Esophagus muscularis mucosa (tissue), 4 donors: ENCODE data around the gene PECR. TPM values are rescaled to one million over a fixed set of nuclear protein-coding genes. Genes with fewer than 3 reads are reported as not detected.

Experiments
- DNase-seq: peaks from one replicate; pipeline ENCODE4 v3.0.0-alpha.2; 2017; ENCODE audit errors: extremely low spot score
- H3K27ac ChIP-seq, 4 donors: fragments of 200-600 bp; sonication (generic); replicated peaks in 1 of 4; 1 replicate in 3 of 4; 2 replicates in 1 of 4; pipeline ENCODE4 v1.5.1; 2016 to 2019; ENCODE audit warnings: mild to moderate bottlenecking in 1 of 4
- H3K27me3 ChIP-seq, 4 donors: fragments of 200-600 bp; sonication (generic); one replicate each; pipeline versions ENCODE4 v1.5.1 to v1.6.0; 2016 to 2019
- H3K36me3 ChIP-seq, 4 donors: fragments of 200-600 bp; sonication (generic); one replicate each; pipeline ENCODE4 v1.5.1; 2016 to 2019
- H3K4me1 ChIP-seq, 4 donors: fragments of 200-600 bp; sonication (generic); one replicate each; pipeline ENCODE4 v1.5.1; 2016 to 2019
- H3K4me3 ChIP-seq, 4 donors: fragments of 200-600 bp; sonication (generic); 1 replicate in 2 of 4; 2 replicates in 2 of 4; pipeline ENCODE4 v1.5.1; 2016 to 2019; ENCODE audit warnings: mild to moderate bottlenecking in 4 of 4, moderate library complexity in 1 of 4
- H3K9me3 ChIP-seq, 4 donors: fragments of 200-600 bp; sonication (generic); 1 replicate in 3 of 4; 2 replicates in 1 of 4; pipeline ENCODE4 v1.5.1; 2016 to 2019
- CTCF ChIP-seq, 3 experiments: fragments of 200-600 bp in 2 of 3; fragments of 450-650 bp in 1 of 3; sonication (generic) in 2 of 3; IDR thresholded peaks; one replicate each; pipeline ENCODE4 v1.5.1; 2017 to 2019; ENCODE audit warnings: antibody characterized with exemption in 3 of 3, mild to moderate bottlenecking in 2 of 3, moderate library complexity in 1 of 3
- EP300 ChIP-seq: sonication (generic); formaldehyde crosslinking; IDR thresholded peaks from one replicate; pipeline ENCODE4 v1.6.1; 2017; ENCODE audit warnings: antibody characterized with exemption
- POLR2A ChIP-seq: fragments of 450-650 bp; IDR thresholded peaks from one replicate; pipeline ENCODE4 v1.6.1; 2017; ENCODE audit warnings: antibody characterized with exemption, moderate library complexity, mild to moderate bottlenecking, low read depth
- POLR2AphosphoS5 ChIP-seq, 2 donors: sonication (generic); formaldehyde crosslinking; IDR thresholded peaks; one replicate each; pipeline ENCODE4 v1.6.1; 2017; ENCODE audit warnings: antibody characterized with exemption in 2 of 2
- WGBS: methylation state at CpG from one replicate; pipeline ENCODE4 v1.1.5; 2018; 5-methylcytosine and 5-hydroxymethylcytosine counted together
- intact Hi-C: fragments of 100-400 bp; cut with DNase I; formaldehyde crosslinking; loops from one replicate; pipeline ENCODE4 v1.15.1; 2023
- total RNA-seq, 4 donors: library from RNA; depleted of rRNA; stranded (reverse); fragments of >200 nt; gene quantifications; one replicate each; pipeline versions ENCODE4 v1.1.0 to v1.2.1, GENCODE V29; 2016

Gene PECR
- total RNA-seq, 4 donors from 2014 or later: 3.3 to 14.8 (median 10.0) TPM

DNA sequence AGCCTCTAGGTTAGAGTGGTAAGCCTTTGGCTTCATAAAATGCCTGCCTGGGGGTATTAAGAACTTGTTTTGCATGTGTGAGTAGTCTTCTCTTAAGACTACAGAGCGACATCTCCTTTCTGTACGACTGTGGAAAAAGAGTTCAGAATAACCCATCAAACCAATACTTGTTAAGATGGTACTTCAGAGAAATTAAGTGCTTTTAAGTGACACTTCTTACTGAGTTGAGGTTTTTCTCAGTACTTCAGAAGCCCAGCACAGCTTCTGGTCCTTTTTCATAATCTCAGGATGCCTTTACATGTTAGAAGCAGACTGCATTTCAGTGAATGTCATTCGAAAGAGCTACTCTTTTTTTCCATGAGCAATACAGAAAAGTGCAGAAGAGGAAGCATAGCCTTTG is 38.4 kb upstream of the PECR start:
- peaks cover 12 to 42% (median 32%) of the 10 kb centered on the region in 4 donors for H3K4me1 ChIP-seq
- no peaks in the 10 kb centered on the region for H3K27me3 ChIP-seq
- H3K4me3 ChIP-seq: no peak overlapping the region
- H3K36me3 ChIP-seq: peaks cover 53 to 87% (median 74%) of the 10 kb centered on the region in 4 donors
- H3K9me3 ChIP-seq: no peaks in the 10 kb centered on the region
- WGBS: 69% methylated on average over 3 of the region's 3 CpGs
- H3K27ac ChIP-seq: no peak overlapping the region
- no peak for DNase-seq
- intact Hi-C loops: no loop called here
- no peak for TF ChIP-seq POLR2A
- no peak for TF ChIP-seq CTCF (IDR thresholded peaks at IDR 0.05)
- TF ChIP-seq POLR2AphosphoS5 (IDR thresholded peaks at IDR 0.05): no peak
- TF ChIP-seq EP300: no peak

- no peak overlapping the region for H3K27ac ChIP-seq
- H3K36me3 ChIP-seq: peaks cover 44 to 82% (median 68%) of the 10 kb centered on the region in 4 donors
- no peak overlapping the region for H3K4me3 ChIP-seq
- TF ChIP-seq POLR2AphosphoS5 (IDR thresholded peaks at IDR 0.05): no peak
- no peak for TF ChIP-seq EP300
- TF ChIP-seq POLR2A: no peak
- TF ChIP-seq CTCF (IDR thresholded peaks at IDR 0.05): no peak
- 75% methylated on average over 2 of the region's 2 CpGs for WGBS
- intact Hi-C loops: no loop called here
- H3K9me3 ChIP-seq: no peaks in the 10 kb centered on the region
- H3K4me1 ChIP-seq: peaks cover 15 to 47% (median 37%) of the 10 kb centered on the region in 4 donors
- H3K27me3 ChIP-seq: no peaks in the 10 kb centered on the region
- no peak for DNase-seq
Observed at GRCh38 chr2:216119146-216119545, 37.5 kb upstream of the PECR start.

DNA sequence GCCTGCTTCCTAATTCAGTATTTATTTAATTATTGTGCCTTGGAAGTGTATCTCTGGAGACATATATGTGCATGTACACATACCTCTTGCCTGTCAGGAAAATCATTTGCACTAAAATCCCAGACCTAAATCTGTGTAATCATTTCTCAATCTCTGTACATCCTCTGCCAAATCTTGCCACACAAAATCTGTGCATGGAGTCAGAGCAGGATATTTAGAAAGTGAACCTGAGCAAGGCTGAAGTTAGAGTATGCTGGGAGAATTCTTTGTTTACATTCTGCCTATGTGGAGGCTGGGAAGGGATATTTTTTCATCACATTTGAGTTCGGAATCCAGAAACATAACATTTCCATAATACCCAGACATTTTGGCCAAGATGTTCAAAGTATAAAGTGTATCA is 36.9 kb upstream of the PECR start:
- TF ChIP-seq POLR2A (no peak), EP300 (no peak), POLR2AphosphoS5 (IDR thresholded peaks at IDR 0.05) (no peak), CTCF (IDR thresholded peaks at IDR 0.05) (no peak)
- Histone ChIP-seq H3K27ac (no peak overlapping the region), H3K4me1 (peaks cover 17 to 52% (median 41%) of the 10 kb centered on the region in 4 donors), H3K4me3 (no peak overlapping the region), H3K36me3 (peaks cover 41 to 82% (median 66%) of the 10 kb centered on the region in 4 donors), H3K9me3 (no peaks in the 10 kb centered on the region), H3K27me3 (no peaks in the 10 kb centered on the region)
- 57% methylated on average over 1 of the region's 1 CpG for WGBS
- intact Hi-C loops: no loop called here
- DNase-seq: no peak

GRCh38 chr2:216117561-216118340 is 36.1 kb upstream of the PECR start:
- intact Hi-C loops: no loop called here
- no peaks in the 10 kb centered on the region for H3K9me3 ChIP-seq
- H3K27ac ChIP-seq: no peak overlapping the region
- TF ChIP-seq POLR2AphosphoS5 (IDR thresholded peaks at IDR 0.05) (no peak), POLR2A (no peak), CTCF (IDR thresholded peaks at IDR 0.05) (no peak), EP300 (no peak)
- H3K4me3 ChIP-seq: no peak overlapping the region
- H3K27me3 ChIP-seq: no peaks in the 10 kb centered on the region
- no peak for DNase-seq
- peaks cover 19 to 52% (median 42%) of the 10 kb centered on the region in 4 donors for H3K4me1 ChIP-seq
- peaks cover 35 to 82% (median 66%) of the 10 kb centered on the region in 4 donors for H3K36me3 ChIP-seq
- 73% methylated on average over 4 of the region's 4 CpGs for WGBS
